Suppressor macrophage (primary cell): ENCODE measurements around the gene UBE4B.
A peak's percentile ranks its signal among the peaks of the same experiment; 100 is the strongest.

ENCODE experiments used
- DNase-seq, 4 experiments: peaks; one replicate each; pipeline ENCODE4 v3.0.0-alpha.2; 2020 to 2022

Gene UBE4B

GRCh38 chr1:10074059-10074851 is 41.5 kb downstream of the UBE4B start:
- DNase-seq = peak; percentile 85 to 92 (median 91)

- DNase-seq = no peak
Measured at GRCh38 chr1:10074852-10075730, 42.3 kb downstream of the UBE4B start.

GRCh38 chr1:10075732-10076131 is 43.0 kb downstream of the UBE4B start:
- no peak for DNase-seq

- no peak for DNase-seq
Measured at GRCh38 chr1:10078494-10078893, 45.7 kb downstream of the UBE4B start.

GRCh38 chr1:10080523-10080922 is 47.8 kb downstream of the UBE4B start:
- no peak for DNase-seq

GRCh38 chr1:10082785-10083479 is 50.2 kb downstream of the UBE4B start:
- DNase-seq = no peak

- no peak for DNase-seq
Measured at GRCh38 chr1:10084045-10084444, 51.3 kb downstream of the UBE4B start.

- no peak for DNase-seq
Measured at GRCh38 chr1:10085076-10085475, 52.3 kb downstream of the UBE4B start.

- DNase-seq = no peak
Measured at GRCh38 chr1:10087210-10087609, 54.5 kb downstream of the UBE4B start.

- no peak for DNase-seq
Measured at GRCh38 chr1:10101929-10102328, 69.2 kb downstream of the UBE4B start.

- DNase-seq = no peak
Measured at GRCh38 chr1:10103193-10103592, 70.4 kb downstream of the UBE4B start.

GRCh38 chr1:10104834-10105233 is 72.1 kb downstream of the UBE4B start:
- no peak for DNase-seq

- no peak for DNase-seq
Measured at GRCh38 chr1:10105484-10105883, 72.7 kb downstream of the UBE4B start.

- no peak for DNase-seq
Measured at GRCh38 chr1:10106241-10106640, 73.5 kb downstream of the UBE4B start.

- DNase-seq = no peak
Measured at GRCh38 chr1:10106756-10107475, 74.2 kb downstream of the UBE4B start.

- DNase-seq = peak in 3 of 4 experiments; percentile 14 to 51 (median 21)
Measured at GRCh38 chr1:10107476-10107847, 74.7 kb downstream of the UBE4B start.

GRCh38 chr1:10108134-10108663 is 75.4 kb downstream of the UBE4B start:
- no peak for DNase-seq

GRCh38 chr1:10108948-10109708 is 76.4 kb downstream of the UBE4B start:
- DNase-seq = no peak

- no peak for DNase-seq
Measured at GRCh38 chr1:10113501-10113900, 80.7 kb downstream of the UBE4B start.

- DNase-seq = no peak
Measured at GRCh38 chr1:10114746-10115145, 82.0 kb downstream of the UBE4B start.

GRCh38 chr1:10117132-10117531 is 84.4 kb downstream of the UBE4B start:
- DNase-seq = no peak
